GM19395 (cell line): ENCODE results near the gene MPC1.
A peak's percentile ranks its signal among the peaks of the same experiment; 100 is the strongest.

Source experiments
- ATAC-seq: cut with Tn5 transposase; IDR thresholded peaks from one replicate; pipeline ENCODE4 v1.9.1; 2021; ENCODE audit warnings: mild to moderate bottlenecking, moderate library complexity; ENCODE audit not compliant: unreplicated experiment

The MPC1 gene

DNA sequence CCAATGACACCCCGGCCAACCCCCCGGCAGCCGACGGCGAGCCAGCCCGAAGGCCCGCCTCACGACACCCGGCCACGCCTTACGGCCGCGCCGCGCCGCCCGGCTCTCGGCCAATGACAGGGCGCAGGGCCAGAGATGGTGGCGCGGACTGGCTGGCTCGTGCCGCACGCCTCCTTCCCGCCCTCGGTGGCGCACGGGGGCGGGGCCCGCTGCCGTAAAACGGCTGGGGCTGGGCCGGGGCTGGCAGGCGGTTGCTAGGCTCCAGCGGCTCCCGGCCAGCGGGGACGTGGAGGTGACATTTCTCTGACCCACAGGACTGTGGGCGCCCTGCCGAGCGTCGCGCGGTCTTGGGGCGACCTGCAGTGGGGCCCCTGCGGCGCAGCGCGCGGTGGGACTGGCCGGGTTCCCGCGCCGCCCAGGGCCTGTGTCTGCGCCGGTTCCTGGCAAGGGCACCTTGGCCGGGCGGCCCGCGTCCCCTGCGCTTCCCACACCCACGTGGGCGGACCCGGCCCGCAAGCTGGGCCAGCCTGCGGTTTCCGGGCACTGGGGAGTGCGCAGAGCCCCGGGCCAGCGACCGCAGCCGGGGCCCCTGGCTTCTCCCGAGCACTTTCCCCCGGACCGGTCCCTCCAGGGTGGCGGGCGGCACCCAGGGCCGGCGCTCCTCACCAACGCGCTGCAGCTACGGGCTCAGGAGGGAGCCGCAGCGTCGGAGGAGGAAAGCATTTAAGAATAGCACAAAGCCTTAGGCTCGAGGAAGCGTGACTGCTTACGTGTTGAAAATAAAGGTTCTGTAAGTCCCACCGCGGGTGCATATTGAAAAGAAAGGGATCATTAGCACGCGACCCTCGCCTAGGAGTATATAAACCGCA lies at the start of gene MPC1:
Gene MPC1 (minus strand): TSS at position 8 of the 869 bp plus-strand sequence. CDS start 64 bp downstream, outside the sequence.
- peak; percentile 87 for ATAC-seq

DNA sequence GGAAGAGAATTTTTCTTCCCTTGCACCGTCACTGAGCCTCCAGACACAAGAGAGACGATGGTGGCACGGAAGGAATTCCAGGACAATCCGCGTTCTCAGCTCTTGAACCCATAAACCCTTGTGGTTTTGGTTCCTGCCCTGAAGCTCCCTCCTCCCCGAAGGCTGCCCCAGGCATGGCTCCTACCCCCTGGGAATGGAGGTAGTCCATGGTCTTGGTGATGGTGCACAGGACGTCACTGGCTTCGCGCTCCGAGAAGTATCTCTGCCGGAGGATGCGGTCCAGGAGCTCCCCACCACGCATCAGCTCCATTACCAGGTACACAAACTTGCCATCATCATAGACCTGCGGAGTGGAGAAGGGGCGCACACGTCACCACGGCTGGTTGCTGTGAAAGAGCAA lies 47.5 kb upstream of the MPC1 start:
- no peak for ATAC-seq

DNA sequence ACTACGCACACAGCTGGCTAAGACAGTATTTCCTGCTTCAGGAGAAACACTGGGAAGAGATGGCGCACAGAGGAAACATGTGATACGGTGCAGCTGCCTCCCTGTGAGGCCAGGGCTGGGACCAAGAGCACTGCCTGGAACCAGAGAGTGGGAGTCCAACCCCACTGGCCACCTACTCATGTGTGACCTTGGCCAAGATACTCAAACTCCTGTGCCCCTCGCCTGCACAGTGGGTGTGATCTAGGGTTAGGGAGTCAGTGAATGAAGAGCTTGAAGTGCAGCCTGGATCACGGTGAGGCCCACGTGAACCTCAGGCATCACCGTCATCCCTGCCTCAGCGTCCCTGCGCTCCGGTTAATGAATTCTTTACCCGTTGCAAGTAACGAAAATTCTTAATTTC lies 41.7 kb upstream of the MPC1 start:
- no peak for ATAC-seq

GRCh38 chr6:166423781-166424180 lies 41.0 kb upstream of the MPC1 start:
- ATAC-seq, result no peak

DNA sequence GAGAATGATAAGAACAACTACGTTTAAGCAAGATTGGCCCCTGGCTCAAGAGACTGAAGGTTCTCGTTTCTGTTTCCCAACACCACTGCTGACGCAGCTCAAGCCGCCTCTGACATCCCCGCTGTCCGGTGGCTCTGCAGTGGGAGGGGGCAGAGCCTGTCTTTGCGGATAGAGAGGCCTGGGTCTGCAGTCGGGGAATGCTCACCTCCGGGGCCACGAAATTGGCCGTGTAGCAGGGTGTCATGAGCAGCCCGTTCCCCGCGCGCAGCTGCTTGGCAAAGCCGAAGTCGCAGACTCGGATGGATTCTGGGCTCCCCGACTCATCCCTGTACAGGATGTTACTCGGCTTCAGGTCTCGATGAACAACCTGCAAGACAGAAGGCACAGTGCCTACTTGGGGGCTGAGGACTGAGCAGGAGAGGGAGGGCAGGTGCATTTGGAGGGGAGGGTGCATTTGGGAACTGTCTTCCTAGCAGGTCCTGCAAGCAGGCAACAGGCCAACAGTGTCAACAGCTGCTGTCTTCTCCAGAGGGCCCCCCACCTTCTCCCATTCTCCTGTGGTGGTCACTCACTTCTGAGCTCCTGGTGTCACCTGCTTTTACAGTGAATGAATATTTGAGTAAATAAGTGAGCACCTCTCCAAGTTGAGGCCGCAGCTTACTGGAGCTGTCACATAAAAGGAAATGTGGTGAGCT lies 40.5 kb upstream of the MPC1 start:
- no peak for ATAC-seq

- no peak for ATAC-seq
Measured at GRCh38 chr6:166422201-166422940, 39.6 kb upstream of the MPC1 start.

GRCh38 chr6:166420351-166420750 lies 37.6 kb upstream of the MPC1 start:
- ATAC-seq, result no peak

- ATAC-seq, result peak; percentile 29
Measured at GRCh38 chr6:166419717-166420116, 37.0 kb upstream of the MPC1 start.

DNA sequence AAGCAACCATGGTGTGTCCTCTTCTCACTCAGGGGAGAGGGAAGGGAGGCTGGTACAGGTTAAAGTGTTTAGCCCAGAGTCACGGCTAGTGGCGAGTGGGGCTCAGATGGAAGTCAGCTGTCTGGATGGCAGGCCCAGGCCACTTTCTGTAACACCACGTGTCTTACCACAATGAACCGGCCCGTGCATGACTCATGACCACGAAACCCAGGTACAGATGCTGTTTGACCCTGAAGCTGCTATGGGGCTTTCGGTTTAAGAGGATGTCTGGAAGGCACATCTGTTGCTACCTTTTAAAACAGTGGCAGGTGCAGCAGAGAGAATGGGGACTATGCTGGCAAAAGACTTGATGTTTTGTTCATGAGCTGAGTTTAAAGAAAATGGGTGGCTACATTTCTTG lies 36.5 kb upstream of the MPC1 start:
- peak; percentile 99 for ATAC-seq

DNA sequence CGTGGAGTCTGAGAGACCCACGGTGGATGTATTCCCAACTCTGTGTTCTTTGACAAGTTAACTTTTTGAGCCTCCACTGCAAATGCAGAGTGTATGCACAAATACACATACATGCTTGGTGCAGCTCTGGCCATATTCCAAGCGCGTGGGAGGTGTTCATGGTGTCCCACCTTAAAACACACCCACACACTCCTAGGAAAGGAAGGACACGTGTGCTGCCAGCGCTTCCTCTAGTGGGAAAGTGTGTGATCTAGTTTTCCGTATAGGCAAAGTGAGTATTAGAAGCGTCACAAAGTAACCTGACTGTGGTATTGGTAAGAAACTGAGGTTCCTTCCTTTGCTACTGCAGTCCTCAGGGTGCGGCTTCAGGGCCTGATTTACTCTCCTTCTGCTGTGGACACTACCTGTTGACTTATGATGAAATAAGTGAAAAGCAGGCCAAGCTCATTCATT lies 36.0 kb upstream of the MPC1 start:
- ATAC-seq, result no peak

GRCh38 chr6:166417285-166417691 lies 34.5 kb upstream of the MPC1 start:
- no peak for ATAC-seq

DNA sequence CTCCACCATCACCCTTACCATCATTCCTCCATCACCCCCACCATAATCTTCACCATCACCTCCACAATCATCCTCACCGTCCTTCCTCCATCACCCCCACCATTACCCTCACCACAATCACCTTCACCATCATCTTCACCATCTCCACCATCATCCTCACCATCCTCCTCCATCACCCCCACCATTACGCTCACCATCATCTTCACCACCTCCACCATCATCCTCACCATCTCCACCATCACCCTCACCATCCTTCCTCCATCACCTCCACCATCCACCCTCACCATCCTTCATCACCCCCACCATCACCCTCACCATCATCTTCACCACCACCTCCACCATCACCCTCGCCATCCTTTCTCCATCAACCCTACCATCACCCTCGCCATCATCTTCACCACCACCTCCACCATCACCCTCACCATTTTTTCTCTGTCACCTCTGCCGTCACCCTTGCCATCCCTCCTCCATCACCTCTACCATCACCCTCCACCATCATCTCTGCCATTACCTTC lies 33.1 kb upstream of the MPC1 start:
- no peak for ATAC-seq

GRCh38 chr6:166415306-166415705 lies 32.6 kb upstream of the MPC1 start:
- ATAC-seq, result no peak

DNA sequence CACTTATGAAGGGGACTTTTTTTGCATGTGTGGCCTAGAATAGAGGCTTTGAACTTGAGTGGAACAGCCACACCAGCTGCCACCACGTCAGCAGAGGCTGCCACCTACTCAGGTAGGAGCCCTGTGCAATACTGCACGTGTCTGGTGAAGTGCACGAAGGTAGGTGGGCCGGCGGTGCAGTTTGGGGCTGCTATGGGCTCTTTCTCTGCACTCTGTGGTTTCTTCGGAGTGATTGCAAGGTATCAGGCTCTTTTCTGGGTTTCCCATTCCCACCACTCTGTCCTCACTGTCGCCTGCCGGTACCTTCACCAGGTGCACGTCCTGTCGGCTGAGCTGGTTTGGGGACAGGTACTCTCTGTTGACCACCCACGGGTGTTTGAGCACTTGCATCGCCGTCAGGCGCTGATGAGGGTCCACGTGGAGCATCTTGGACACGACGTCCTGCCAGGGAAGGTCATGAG lies 30.8 kb upstream of the MPC1 start:
- ATAC-seq, result no peak

GRCh38 chr6:166412911-166413384 lies 30.2 kb upstream of the MPC1 start:
- no peak for ATAC-seq

GRCh38 chr6:166412156-166412910 lies 29.6 kb upstream of the MPC1 start:
- ATAC-seq, result no peak

DNA sequence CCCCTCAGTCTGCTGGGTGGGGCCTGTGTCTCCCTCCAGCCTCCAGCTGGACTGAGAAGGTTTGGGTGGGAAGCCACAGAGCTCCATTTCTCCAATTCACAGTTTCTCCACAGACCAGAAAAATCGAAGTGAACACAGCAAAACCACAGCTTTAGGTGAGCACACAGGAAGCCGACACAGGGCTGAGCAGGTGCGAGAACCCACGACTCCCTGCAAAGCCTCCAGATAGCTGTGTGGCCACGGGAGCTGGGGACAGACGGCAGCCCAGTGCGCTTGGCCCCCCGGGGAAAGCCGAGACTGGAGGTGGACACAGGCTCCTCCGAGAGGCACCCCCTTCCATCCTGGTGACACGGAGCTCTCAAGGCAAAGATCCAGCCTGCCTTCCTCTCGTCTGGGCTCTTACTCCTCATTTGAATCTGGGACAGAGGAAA lies 29.0 kb upstream of the MPC1 start:
- no peak for ATAC-seq

DNA sequence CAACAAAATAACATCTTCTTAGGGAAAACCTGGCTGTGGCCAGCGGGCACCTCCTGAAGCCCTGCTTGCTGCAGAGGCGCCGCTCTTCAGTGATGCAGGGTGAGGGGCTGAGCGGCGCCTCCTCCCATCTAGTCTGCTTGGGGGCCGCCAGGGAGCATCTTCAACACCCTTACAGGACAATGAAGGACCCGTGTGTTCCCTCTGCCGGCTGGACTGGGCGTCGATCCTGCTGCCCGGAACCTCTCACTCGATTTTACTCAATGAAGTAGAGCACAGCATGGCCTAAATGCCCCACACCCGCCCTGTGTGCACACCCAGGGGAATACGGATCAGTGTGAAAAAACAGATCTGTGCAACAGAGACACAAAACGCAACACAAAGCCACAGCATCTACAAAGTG lies 28.5 kb upstream of the MPC1 start:
- no peak for ATAC-seq

DNA sequence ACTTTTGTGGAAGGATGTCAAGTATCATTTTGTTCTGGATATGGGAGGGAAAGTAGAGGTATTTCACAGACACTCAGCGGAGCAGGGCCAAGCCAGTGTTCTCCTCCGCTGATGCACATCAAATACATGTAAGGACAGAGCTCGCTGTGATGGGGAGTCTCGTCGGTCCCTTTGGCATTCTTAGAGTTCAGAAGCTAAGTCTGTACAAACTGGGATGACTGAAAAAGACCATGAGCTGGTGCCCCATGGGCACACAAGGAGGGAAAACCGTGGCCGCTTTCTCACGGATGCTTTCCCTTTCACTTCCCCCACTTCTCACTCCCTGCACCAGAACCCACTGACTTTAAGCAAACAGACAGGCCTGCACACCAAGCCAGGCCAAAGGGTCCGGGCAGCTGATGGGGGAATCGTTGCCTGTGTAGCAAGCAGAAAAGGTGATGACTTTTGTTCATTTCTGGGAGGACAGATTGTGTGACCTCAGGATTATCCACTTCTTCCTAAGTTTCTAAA lies 27.7 kb upstream of the MPC1 start:
- ATAC-seq, result no peak
